NCI-H345 treated with DMSO at 0.1 percent for 48 hours (cell line): ENCODE results near the gene CCT2.
"Not testable (repeated sequence)": the region's sequence is repeated elsewhere in the genome, so short reads cannot be mapped to it uniquely, and the experiment has no call there.

ENCODE experiments used
- DNase-seq: peaks from one replicate; lab custom pipeline; 2025; ENCODE audit not compliant: unreplicated experiment; lab: John Stamatoyannopoulos, UW

The CCT2 gene

GRCh38 chr12:69588527-69588926 is 3.3 kb downstream of the CCT2 start:
- DNase-seq = no peak

- no peak for DNase-seq
Measured at GRCh38 chr12:69589082-69589481, 3.8 kb downstream of the CCT2 start.

DNA sequence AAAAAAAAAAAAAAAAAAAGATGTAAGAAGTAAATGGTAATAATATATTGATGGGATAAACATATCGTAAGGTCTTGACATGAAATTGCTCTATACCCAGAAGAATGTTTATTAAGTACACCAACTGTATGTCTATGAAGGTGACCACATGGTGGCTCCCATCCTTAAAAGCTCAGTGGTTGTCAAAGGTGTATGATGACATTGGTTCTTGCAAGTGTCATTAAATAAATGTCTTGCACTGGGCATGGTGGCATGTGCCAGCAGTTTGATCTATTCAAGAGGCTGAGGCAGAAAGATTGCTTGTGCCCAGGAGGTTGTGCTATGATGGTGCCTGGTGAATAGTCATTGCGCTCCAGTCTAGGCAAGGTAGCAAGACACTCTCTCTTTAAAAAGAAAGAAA is 10.4 kb downstream of the CCT2 start:
- no peak for DNase-seq

GRCh38 chr12:69598174-69598753 is 13.0 kb downstream of the CCT2 start:
- DNase-seq = no peak

- DNase-seq = no peak
Measured at GRCh38 chr12:69600804-69601203, 15.5 kb downstream of the CCT2 start.

- DNase-seq = no peak
Measured at GRCh38 chr12:69601962-69602685, 16.9 kb downstream of the CCT2 start.

GRCh38 chr12:69602954-69603353 is 17.7 kb downstream of the CCT2 start:
- DNase-seq = no peak

- not testable (repeated sequence) for DNase-seq
Measured at GRCh38 chr12:69603556-69603955, 18.3 kb downstream of the CCT2 start.

GRCh38 chr12:69604275-69604674 is 19.0 kb downstream of the CCT2 start:
- DNase-seq = not testable (repeated sequence)

DNA sequence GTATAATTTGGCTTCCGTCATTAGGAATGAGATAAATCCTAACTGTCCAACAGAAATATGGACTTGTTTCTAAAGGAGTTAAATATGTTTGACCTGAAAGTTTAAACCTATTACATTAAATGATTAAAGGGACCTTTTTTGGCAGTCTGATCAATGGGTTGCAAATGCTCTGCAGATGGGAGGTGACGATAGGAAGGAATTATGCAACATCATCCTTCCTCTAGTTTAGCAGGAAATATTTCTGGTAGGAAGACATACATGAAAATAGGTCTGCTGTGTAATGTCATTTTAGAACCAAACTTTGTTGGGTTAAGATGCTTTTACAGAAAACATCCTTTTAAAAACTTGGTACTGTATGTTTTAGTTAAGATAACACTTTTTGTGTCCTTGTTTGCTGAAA is 22.9 kb downstream of the CCT2 start:
- no peak for DNase-seq

- DNase-seq = no peak
Measured at GRCh38 chr12:69610126-69610525, 24.9 kb downstream of the CCT2 start.

DNA sequence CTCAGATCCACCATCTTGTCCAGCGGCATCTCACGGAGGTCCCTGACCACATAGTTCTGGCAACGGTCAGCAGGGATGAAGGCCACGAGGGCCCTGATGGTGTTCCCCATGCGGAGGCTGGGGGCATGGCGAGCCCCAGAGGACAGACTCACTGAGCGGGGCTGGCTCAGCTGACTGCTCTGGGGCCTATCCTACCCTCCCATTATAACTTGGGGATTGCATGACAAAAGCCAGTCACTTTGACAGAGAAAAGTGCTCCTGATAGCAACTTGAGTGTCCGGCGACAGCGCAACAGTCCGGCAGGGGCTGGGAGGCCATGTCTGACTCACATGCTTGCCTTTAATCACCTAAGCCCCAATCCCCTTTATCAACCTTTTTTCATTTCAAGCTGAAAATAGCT is 25.5 kb downstream of the CCT2 start, which contains the start of gene LRRC10:
Gene LRRC10, minus strand, starts transcription at position 179 of the 400 bp plus-strand sequence. Its CDS starts 69 bp downstream, at position 110.
- DNase-seq = no peak

DNA sequence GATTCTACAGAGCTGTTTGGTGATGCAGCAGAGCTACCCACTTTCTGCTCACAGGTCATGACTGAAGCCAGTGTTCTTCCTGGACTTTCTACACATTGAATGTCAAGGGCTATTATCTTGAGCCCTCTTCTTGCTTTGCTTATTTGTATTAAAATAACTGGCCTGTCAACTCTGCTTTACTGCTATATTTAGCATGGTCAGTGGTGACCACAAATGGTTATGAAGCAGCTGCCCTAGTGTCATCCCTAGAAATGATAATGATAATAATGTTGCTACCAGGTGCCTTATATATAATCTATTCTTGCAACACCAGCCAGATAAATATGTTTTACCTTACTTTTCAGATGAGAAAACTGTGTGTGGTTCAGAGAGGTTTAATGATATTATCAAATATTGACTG is 28.1 kb downstream of the CCT2 start:
- no peak for DNase-seq

DNA sequence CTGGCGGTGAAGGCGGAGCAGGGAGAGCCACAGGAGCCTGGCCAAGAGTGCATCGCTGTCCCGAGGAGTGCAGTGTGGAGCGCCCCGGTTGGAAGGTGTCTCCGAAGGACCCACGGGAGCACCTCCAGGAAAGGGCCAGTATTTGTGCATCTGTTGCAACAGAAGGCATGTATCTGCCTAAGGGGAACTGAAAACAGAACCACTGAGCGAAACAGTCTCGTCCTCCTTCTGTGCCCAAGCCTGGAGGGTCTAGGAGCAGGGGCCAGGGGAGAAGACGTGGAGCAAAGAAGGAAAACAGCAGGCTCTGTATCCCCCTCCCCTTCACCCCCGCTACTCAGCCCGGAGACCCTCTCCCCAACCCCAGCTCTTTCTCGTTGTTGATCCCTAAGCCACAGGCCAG is 30.8 kb downstream of the CCT2 start:
- DNase-seq = no peak

GRCh38 chr12:69619050-69619449 is 33.8 kb downstream of the CCT2 start:
- DNase-seq = no peak

DNA sequence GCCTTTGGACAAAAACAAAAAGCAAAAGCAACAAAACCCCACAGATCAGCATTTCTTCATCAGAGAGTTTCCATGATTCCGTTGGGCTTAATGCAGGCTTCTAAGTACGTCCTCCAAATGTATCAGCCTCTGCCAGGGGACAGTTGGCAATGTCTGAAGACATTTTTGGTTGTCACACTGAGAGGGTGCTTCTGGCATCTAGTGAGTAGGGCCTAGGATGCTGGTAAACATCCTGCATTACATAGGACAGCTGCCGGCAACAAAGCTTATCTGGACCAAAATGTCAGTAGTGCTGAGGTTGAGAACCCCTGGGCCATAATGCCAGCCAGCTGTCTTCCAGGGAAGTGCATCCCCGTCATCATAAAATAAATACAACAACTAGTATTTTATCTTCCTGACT is 34.8 kb downstream of the CCT2 start:
- DNase-seq = no peak

GRCh38 chr12:69620921-69621320 is 35.7 kb downstream of the CCT2 start:
- DNase-seq = no peak

DNA sequence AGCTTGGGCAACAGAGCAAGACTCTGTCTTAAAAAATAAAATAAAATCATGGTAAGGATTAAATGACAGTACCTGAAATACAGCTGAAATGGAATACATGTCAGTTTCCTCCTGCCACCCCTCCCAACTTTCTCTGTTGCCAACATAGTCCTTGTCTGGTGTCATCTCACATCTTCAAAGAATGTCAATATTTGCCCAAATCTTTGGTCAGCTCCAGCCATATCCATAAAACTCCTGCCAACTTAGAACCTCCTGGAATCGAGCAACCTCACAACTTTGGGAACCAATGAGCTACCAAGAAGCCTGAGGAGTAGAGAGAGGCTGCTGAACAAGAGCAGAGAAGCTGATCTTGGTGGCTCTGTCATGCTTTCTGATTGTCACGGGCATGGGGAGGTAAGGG is 36.3 kb downstream of the CCT2 start:
- no peak for DNase-seq

- DNase-seq = peak; percentile 88
Measured at GRCh38 chr12:69623970-69624369, 38.7 kb downstream of the CCT2 start.

DNA sequence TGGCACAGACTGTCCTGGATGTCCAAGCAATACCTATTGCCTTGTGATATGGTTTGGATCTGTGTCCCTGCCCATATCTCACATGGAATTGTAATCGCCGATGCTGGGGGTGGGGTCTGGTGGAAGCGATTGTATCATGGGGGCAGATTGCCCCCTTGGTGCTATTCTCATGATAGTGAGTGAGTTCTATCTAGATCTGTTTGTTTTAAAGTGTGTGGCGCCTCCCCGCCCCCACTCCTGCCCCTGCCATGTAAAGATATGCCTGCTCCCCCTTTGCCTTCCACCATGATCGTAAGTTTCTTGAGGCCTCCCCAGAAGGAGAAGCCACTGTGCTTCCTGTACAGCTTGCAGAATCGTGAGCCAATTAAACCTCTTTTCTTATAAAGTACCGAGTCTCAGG is 42.2 kb downstream of the CCT2 start:
- DNase-seq = no peak

DNA sequence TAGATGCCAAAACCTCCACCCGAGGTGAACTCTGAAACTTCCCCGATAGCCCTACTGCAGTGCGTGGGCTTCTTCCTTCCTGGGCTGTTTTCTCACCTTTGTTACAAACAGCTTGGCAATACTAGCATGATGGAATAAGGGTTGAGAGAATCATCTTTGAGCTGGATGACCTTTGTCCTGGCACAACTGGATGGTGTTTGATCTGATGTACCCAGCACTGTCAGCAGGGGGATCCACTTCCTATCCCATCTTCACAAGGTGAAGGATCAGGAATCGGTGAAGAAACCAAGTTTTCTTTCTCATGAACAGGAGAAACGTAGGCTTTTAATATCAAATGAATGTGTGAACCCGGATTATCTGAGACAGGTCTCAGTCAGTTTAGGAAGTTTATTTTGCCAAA is 44.9 kb downstream of the CCT2 start:
- no peak for DNase-seq

DNA sequence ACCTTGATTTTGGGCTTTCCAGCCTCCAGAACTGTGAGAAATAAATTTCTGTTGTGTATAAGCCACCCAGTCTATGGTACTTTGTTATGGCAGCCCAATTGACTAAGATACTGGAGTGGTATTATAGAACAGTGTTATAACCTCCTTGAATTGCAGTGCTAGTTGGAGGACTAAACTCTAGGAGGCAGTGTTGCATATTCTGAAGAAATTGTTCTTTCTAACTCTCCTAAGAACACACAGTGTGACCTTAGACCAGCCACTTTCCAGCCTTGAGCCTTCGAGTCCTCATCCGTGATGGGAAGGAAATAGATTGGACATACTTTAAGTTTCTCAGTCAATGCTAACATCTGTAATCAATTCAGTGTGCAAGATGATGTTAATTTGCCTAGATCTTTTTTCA is 47.8 kb downstream of the CCT2 start:
- DNase-seq = no peak
